NCI-H2171 treated with DMSO at 0.1 percent for 48 hours (cell line): Measurements from ENCODE around the gene LRRC3C.
"Not testable (repeated sequence)": the region's sequence is repeated elsewhere in the genome, so short reads cannot be mapped to it uniquely, and the experiment has no call there.

ENCODE experiments used
- DNase-seq: peaks from one replicate; lab custom pipeline; 2025; lab: John Stamatoyannopoulos, UW

Gene LRRC3C

GRCh38 chr17:39927101-39927928 lies at the start of gene LRRC3C, which contains the start of gene ORMDL3:
Gene LRRC3C (plus strand): TSS chr17:39927732. CDS start chr17:39941524, 13,792 bp downstream.
Gene ORMDL3 (minus strand): TSS chr17:39927601. CDS start chr17:39924203, 3,398 bp downstream.
- DNase-seq = peak; percentile 89

GRCh38 chr17:39886102-39886501 lies 41.4 kb upstream of the LRRC3C start:
- not testable (repeated sequence) for DNase-seq

- no peak for DNase-seq
These were observed 40.5 kb upstream of the LRRC3C start for GRCh38 chr17:39887078-39887477.

- DNase-seq = no peak
These were observed 38.3 kb upstream of the LRRC3C start for GRCh38 chr17:39889200-39889599.

GRCh38 chr17:39894681-39895376 lies 32.7 kb upstream of the LRRC3C start:
- no peak for DNase-seq

- no peak for DNase-seq
These were observed 29.4 kb upstream of the LRRC3C start for GRCh38 chr17:39898088-39898487.

GRCh38 chr17:39899215-39899614 lies 28.3 kb upstream of the LRRC3C start:
- no peak for DNase-seq

- not testable (repeated sequence) for DNase-seq
These were observed 25.5 kb upstream of the LRRC3C start for GRCh38 chr17:39902027-39902426.

GRCh38 chr17:39903158-39903884 lies 24.2 kb upstream of the LRRC3C start:
- DNase-seq = no peak

- no peak for DNase-seq
These were observed 22.6 kb upstream of the LRRC3C start for GRCh38 chr17:39904990-39905288.

GRCh38 chr17:39908789-39909352 lies 18.7 kb upstream of the LRRC3C start:
- no peak for DNase-seq

GRCh38 chr17:39913989-39914388 lies 13.5 kb upstream of the LRRC3C start:
- DNase-seq = no peak

GRCh38 chr17:39915559-39915958 lies 12.0 kb upstream of the LRRC3C start:
- no peak for DNase-seq

GRCh38 chr17:39916918-39917317 lies 10.6 kb upstream of the LRRC3C start:
- DNase-seq = peak; percentile 14

GRCh38 chr17:39919087-39919683 lies 8.3 kb upstream of the LRRC3C start:
- no peak for DNase-seq

GRCh38 chr17:39920218-39921210 lies 7.0 kb upstream of the LRRC3C start:
- no peak for DNase-seq

GRCh38 chr17:39921323-39921722 lies 6.2 kb upstream of the LRRC3C start:
- no peak for DNase-seq

GRCh38 chr17:39922006-39922405 lies 5.5 kb upstream of the LRRC3C start:
- DNase-seq = no peak

GRCh38 chr17:39923230-39923629 lies 4.3 kb upstream of the LRRC3C start:
- no peak for DNase-seq

- DNase-seq = no peak
These were observed 3.5 kb upstream of the LRRC3C start for GRCh38 chr17:39923836-39924690.
